Measurements from ENCODE around the gene ZFYVE28. TPM values are rescaled to one million over a fixed set of nuclear protein-coding genes. Genes with fewer than 3 reads are reported as not detected.

ZFYVE28 gene
- total and polyA plus RNA-seq, 2 of the 8 experiments (the other 6 are each of a cell fraction or from before 2014, with no cell fraction given), result 1.7 to 4.9 TPM

DNA sequence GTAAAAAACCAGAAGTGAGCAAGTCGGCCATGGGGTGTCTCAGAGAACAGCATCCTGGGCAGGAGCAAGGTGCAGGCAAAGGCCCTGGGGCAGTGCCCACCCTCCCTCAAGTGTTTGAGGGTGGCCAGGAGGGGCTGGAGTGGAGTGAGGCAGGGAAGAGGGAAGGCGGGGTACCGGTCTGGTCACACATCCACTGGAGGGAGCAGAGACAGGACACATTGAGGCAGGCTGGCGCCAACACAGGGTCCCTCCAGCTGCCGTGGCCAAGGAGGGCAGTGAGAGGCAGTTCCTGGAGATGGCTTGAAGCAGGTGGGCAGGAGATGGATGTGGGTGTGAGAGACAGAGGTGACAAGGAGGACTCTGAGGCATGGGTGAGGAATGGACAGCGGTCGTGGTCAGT lies 30.1 kb upstream of the ZFYVE28 start:
- H2AK5ac ChIP-seq (ENCODE audit: low read depth, low read length), result no peak overlapping the region
- 84% methylated on average over 5 of the region's 7 CpGs; no CpG with 5 or more reads in 1 of the 2 experiments for WGBS, 2 experiments (ENCODE audit: extremely low coverage in 1 of 2, insufficient coverage in 1 of 2, insufficient read length in 1 of 2, insufficient replicate concordance in 2 of 2, low coverage in 1 of 2, low lambda C conversion rate in 2 of 2, missing lambda C conversion rate in 1 of 2)
- H4K20me1 ChIP-seq (replicated peaks in 1 of 2; ENCODE audit: control insufficient read depth in 1 of 2, insufficient read depth in 2 of 2, low read length in 2 of 2), result peaks cover 0 to 3% of the 10 kb centered on the region in 2 experiments
- H2BK12ac ChIP-seq (ENCODE audit: low read depth, low read length), result no peak overlapping the region
- H2BK20ac ChIP-seq (ENCODE audit: low read length), result no peak overlapping the region
- no peaks in the 10 kb centered on the region for H3K79me2 ChIP-seq (ENCODE audit: control insufficient read depth in 1 of 2, insufficient read depth in 2 of 2, low read length in 2 of 2)
- ChIA-PET POLR2A (ENCODE audit: partially characterized antibody) (no interaction called here), CTCF (ENCODE audit: partially characterized antibody) (interaction anchor here (0.5 to 1.1 kb wide), 4 partner anchors 15 to 671 kb away, joined by 3 to 4 read pairs (median 3); no protein-coding TSS in a partner anchor)
- no peak overlapping the region for H3K4me2 ChIP-seq (ENCODE audit: insufficient read depth in 1 of 2, low read depth in 2 of 2, low read length in 2 of 2)
- H3K18ac ChIP-seq (ENCODE audit: extremely low read depth, low read length), result no peak overlapping the region
- no peak overlapping the region for H4K5ac ChIP-seq (ENCODE audit: insufficient read length, low read depth, low read length)
- no peaks in the 10 kb centered on the region for H3K79me1 ChIP-seq (ENCODE audit: low read depth, low read length)
- no peak overlapping the region for H3K14ac ChIP-seq (ENCODE audit: insufficient read length)
- H3K4me3 ChIP-seq (ENCODE audit: extremely low read depth in 1 of 4, insufficient read depth in 2 of 4, low read depth in 3 of 4, low read length in 4 of 4), result no peak overlapping the region
- no peak overlapping the region for H2AFZ ChIP-seq (ENCODE audit: low read length)
- no peak overlapping the region for H3K4ac ChIP-seq (replicated peaks; ENCODE audit: insufficient read length, low read depth, low read length)
- peaks cover 15% of the 10 kb centered on the region; the same call in 1 of the 2 replicates for H3K23me2 ChIP-seq (ENCODE audit: low read depth, low read length)
- H3K9ac ChIP-seq (replicated peaks in 1 of 4; ENCODE audit: extremely low read depth in 1 of 4, low read depth in 3 of 4, low read length in 3 of 4), result no peak overlapping the region
- DNase-seq (ENCODE audit: low read depth in 1 of 2, low spot score in 2 of 2), result no peak
- TF ChIP-seq KDM5A (IDR thresholded peaks at IDR 0.05; ENCODE audit: low read length) (no peak), RFX5 (IDR thresholded peaks at IDR 0.05; ENCODE audit: borderline replicate concordance, low read depth, low read length) (no peak), RAD21 (IDR thresholded peaks at IDR 0.05 in 1 of 2, conservative IDR thresholded peaks at IDR 0.05 in 1 of 2; ENCODE audit: low read depth in 2 of 2, low read length in 2 of 2) (no peak), JUN (IDR thresholded peaks at IDR 0.05; ENCODE audit: low read depth, low read length) (no peak), SP2 (IDR thresholded peaks at IDR 0.05; ENCODE audit: low read length) (no peak), SP4 (IDR thresholded peaks at IDR 0.05; ENCODE audit: low read length) (no peak)
- H2BK120ac ChIP-seq (replicated peaks; ENCODE audit: low read depth, low read length), result no peak overlapping the region
- no peaks in the 10 kb centered on the region for H3K9me3 ChIP-seq (ENCODE audit: insufficient read depth in 2 of 2, low read depth in 1 of 2, low read length in 1 of 2)
- FAIRE-seq, result no peak
- no peak overlapping the region for H2BK15ac ChIP-seq (ENCODE audit: low read length)
- no peaks in the 10 kb centered on the region for H3K36me3 ChIP-seq (ENCODE audit: control insufficient read depth in 2 of 4, insufficient read depth in 4 of 4, low read length in 3 of 4)
- no peak overlapping the region for H3K27ac ChIP-seq (ENCODE audit: low read depth, low read length)
- no peak overlapping the region for H3K56ac ChIP-seq (replicated peaks; ENCODE audit: insufficient read length, low read depth, low read length)
- no peak overlapping the region for H4K8ac ChIP-seq (ENCODE audit: extremely low read depth, insufficient read depth, low read length)
- H3K27me3 ChIP-seq (replicated peaks in 1 of 4; ENCODE audit: control insufficient read depth in 3 of 4, extremely low read depth in 1 of 4, insufficient read depth in 3 of 4, low read length in 3 of 4), result no peaks in the 10 kb centered on the region
- H3K23ac ChIP-seq (ENCODE audit: insufficient read length), result no peak overlapping the region
- no peak overlapping the region; the same call in 1 of the 2 replicates for H2BK5ac ChIP-seq (ENCODE audit: low read depth, low read length)
- H3K4me1 ChIP-seq (replicated peaks in 1 of 4; ENCODE audit: control insufficient read depth in 3 of 4, insufficient read depth in 4 of 4, low read length in 3 of 4), result no peaks in the 10 kb centered on the region
- peak overlapping the region; percentile 46 for H4K91ac ChIP-seq (replicated peaks; ENCODE audit: insufficient read length, low read length)

Data from H1 (cell line).